ENCODE measurements around the gene MIER2. TPM values are rescaled to one million over a fixed set of nuclear protein-coding genes. Genes with fewer than 3 reads are reported as not detected.

The MIER2 gene
- polyA plus RNA-seq, 1 of the 3 experiments (the other 2 are of a cell fraction): 15.9 TPM

DNA sequence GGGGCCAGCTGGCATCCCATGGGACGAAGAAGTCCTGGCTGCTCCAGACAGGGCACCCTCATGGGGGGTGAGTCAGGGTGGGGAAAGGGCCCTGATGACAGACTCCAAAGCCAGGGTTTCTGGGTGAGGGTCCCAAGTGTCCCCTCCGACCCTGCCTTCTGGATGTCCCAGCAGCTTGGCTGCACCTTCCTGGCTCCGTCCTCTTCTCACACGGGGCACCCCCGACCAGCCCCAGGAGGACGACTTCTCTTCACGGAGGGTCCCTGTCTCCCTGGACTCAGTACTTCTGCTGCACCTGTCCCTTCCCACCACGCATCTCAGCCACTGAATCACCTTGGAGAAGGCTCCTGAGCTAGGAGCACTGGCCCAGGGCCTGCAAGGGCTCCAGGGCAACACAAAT, 19.9 kb downstream of the MIER2 start:
- 95% methylated on average over 8 of the region's 8 CpGs for WGBS (ENCODE audit: low lambda C conversion rate)
- Histone ChIP-seq H4K20me1 (ENCODE audit: insufficient read depth) (no peaks in the 10 kb centered on the region), H3K79me2 (ENCODE audit: insufficient read depth) (peaks cover 31% of the 10 kb centered on the region), H3K9me2 (no peaks in the 10 kb centered on the region), H3K4me2 (no peak overlapping the region), H3K9ac (no peak overlapping the region), H3K4me1 (ENCODE audit: control insufficient read depth in 1 of 2, insufficient read depth in 2 of 2, low read depth in 1 of 2, low read length in 1 of 2) (no peaks in the 10 kb centered on the region), H3K36me3 (replicated peaks in 1 of 2; ENCODE audit: control insufficient read depth in 1 of 2, insufficient read depth in 2 of 2, low read length in 1 of 2) (peaks cover 42 to 51% of the 10 kb centered on the region in 2 experiments), H3K27ac (ENCODE audit: low read depth in 2 of 2, low read length in 1 of 2) (no peak overlapping the region), H3K9me3 (no peaks in the 10 kb centered on the region), H2AFZ (ENCODE audit: low read depth) (no peak overlapping the region), H3K27me3 (ENCODE audit: insufficient read depth) (no peaks in the 10 kb centered on the region), H3K4me3 (ENCODE audit: low read depth in 2 of 2, low read length in 1 of 2) (no peak overlapping the region), H3F3A (replicated peaks; ENCODE audit: insufficient read depth) (no peaks in the 10 kb centered on the region)
- DNase-seq: no peak
- CTCF ChIA-PET: no interaction called here
- POLR2A ChIA-PET: no interaction called here
- TF ChIP-seq GATA2 (CRISPR knock-in tag; IDR thresholded peaks at IDR 0.05) (no peak), FOSL2 (IDR thresholded peaks at IDR 0.05; ENCODE audit: borderline replicate concordance, low read depth) (no peak), EP300 (IDR thresholded peaks at IDR 0.05; ENCODE audit: borderline replicate concordance in 1 of 2, low read depth in 1 of 2, low read length in 1 of 2) (no peak), ELF1 (IDR thresholded peaks at IDR 0.05) (no peak), RAD21 (IDR thresholded peaks at IDR 0.05; ENCODE audit: low read length) (no peak), NFIC (IDR thresholded peaks at IDR 0.05; ENCODE audit: borderline replicate concordance) (no peak), EZH2phosphoT487 (IDR thresholded peaks at IDR 0.05; ENCODE audit: borderline replicate concordance, low read depth) (no peak), TCF12 (IDR thresholded peaks at IDR 0.05) (no peak), SMC3 (IDR thresholded peaks at IDR 0.05; ENCODE audit: low read depth, low read length) (no peak), MEF2A (IDR thresholded peaks at IDR 0.05; ENCODE audit: borderline replicate concordance, low read depth) (no peak), GABPA (IDR thresholded peaks at IDR 0.05; ENCODE audit: low read depth) (no peak), POLR2AphosphoS5 (IDR thresholded peaks at IDR 0.05; ENCODE audit: low read depth, low read length) (no peak), RXRA (IDR thresholded peaks at IDR 0.05; ENCODE audit: borderline replicate concordance, low read depth) (no peak), NRF1 (IDR thresholded peaks at IDR 0.05; ENCODE audit: low read depth, low read length) (no peak), SIN3A (IDR thresholded peaks at IDR 0.05; ENCODE audit: borderline replicate concordance, low read depth, low read length) (no peak)
- TF ChIP-seq, protein P1, sequence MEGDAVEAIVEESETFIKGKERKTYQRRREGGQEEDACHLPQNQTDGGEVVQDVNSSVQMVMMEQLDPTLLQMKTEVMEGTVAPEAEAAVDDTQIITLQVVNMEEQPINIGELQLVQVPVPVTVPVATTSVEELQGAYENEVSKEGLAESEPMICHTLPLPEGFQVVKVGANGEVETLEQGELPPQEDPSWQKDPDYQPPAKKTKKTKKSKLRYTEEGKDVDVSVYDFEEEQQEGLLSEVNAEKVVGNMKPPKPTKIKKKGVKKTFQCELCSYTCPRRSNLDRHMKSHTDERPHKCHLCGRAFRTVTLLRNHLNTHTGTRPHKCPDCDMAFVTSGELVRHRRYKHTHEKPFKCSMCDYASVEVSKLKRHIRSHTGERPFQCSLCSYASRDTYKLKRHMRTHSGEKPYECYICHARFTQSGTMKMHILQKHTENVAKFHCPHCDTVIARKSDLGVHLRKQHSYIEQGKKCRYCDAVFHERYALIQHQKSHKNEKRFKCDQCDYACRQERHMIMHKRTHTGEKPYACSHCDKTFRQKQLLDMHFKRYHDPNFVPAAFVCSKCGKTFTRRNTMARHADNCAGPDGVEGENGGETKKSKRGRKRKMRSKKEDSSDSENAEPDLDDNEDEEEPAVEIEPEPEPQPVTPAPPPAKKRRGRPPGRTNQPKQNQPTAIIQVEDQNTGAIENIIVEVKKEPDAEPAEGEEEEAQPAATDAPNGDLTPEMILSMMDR (IDR thresholded peaks at IDR 0.05): no peak
- TF ChIP-seq, protein P2, sequence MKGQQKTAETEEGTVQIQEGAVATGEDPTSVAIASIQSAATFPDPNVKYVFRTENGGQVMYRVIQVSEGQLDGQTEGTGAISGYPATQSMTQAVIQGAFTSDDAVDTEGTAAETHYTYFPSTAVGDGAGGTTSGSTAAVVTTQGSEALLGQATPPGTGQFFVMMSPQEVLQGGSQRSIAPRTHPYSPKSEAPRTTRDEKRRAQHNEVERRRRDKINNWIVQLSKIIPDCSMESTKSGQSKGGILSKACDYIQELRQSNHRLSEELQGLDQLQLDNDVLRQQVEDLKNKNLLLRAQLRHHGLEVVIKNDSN (IDR thresholded peaks at IDR 0.05; ENCODE audit: borderline replicate concordance, low read depth): no peak

DNA sequence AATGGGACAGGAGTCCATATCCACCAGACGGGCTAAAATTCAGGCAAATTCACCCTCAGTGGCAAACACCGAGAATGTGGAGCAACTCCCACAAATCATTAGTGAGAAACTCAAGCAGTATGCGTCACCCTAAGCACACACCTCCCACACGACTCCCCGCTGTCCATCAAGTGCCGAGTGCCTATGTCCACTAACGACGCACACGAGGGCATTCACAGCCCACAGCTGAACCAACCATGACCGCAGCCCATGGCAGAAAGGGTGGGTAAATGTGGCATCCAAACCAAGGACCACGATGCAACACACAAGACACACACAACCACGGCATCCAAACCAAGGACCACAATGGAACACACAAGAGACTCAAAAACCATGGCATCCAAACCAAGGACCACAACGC, 22.0 kb downstream of the MIER2 start:
- TF ChIP-seq, protein P3, sequence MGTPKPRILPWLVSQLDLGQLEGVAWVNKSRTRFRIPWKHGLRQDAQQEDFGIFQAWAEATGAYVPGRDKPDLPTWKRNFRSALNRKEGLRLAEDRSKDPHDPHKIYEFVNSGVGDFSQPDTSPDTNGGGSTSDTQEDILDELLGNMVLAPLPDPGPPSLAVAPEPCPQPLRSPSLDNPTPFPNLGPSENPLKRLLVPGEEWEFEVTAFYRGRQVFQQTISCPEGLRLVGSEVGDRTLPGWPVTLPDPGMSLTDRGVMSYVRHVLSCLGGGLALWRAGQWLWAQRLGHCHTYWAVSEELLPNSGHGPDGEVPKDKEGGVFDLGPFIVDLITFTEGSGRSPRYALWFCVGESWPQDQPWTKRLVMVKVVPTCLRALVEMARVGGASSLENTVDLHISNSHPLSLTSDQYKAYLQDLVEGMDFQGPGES (IDR thresholded peaks at IDR 0.05; ENCODE audit: low read depth, low read length): no peak
- TF ChIP-seq JUND (IDR thresholded peaks at IDR 0.05): no peak
- no peak for TF ChIP-seq MEF2A (IDR thresholded peaks at IDR 0.05; ENCODE audit: borderline replicate concordance, low read depth)
- no peak for TF ChIP-seq NFIC (IDR thresholded peaks at IDR 0.05; ENCODE audit: borderline replicate concordance)
- TF ChIP-seq RXRA (IDR thresholded peaks at IDR 0.05; ENCODE audit: borderline replicate concordance, low read depth): no peak
- TF ChIP-seq, protein P4, sequence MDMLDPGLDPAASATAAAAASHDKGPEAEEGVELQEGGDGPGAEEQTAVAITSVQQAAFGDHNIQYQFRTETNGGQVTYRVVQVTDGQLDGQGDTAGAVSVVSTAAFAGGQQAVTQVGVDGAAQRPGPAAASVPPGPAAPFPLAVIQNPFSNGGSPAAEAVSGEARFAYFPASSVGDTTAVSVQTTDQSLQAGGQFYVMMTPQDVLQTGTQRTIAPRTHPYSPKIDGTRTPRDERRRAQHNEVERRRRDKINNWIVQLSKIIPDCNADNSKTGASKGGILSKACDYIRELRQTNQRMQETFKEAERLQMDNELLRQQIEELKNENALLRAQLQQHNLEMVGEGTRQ (IDR thresholded peaks at IDR 0.05; ENCODE audit: borderline replicate concordance, low read depth, low read length): no peak
- Histone ChIP-seq H3K27ac (ENCODE audit: low read depth in 2 of 2, low read length in 1 of 2) (no peak overlapping the region), H3K9ac (no peak overlapping the region), H2AFZ (ENCODE audit: low read depth) (no peak overlapping the region), H3K36me3 (replicated peaks in 1 of 2; ENCODE audit: control insufficient read depth in 1 of 2, insufficient read depth in 2 of 2, low read length in 1 of 2) (peaks cover 28 to 41% of the 10 kb centered on the region in 2 experiments), H3K79me2 (ENCODE audit: insufficient read depth) (peaks cover 34% of the 10 kb centered on the region), H3K27me3 (ENCODE audit: insufficient read depth) (no peaks in the 10 kb centered on the region), H3K9me3 (no peaks in the 10 kb centered on the region), H4K20me1 (ENCODE audit: insufficient read depth) (no peaks in the 10 kb centered on the region), H3K4me1 (ENCODE audit: control insufficient read depth in 1 of 2, insufficient read depth in 2 of 2, low read depth in 1 of 2, low read length in 1 of 2) (no peaks in the 10 kb centered on the region), H3K4me3 (ENCODE audit: low read depth in 2 of 2, low read length in 1 of 2) (no peak overlapping the region), H3K9me2 (no peaks in the 10 kb centered on the region), H3F3A (replicated peaks; ENCODE audit: insufficient read depth) (no peaks in the 10 kb centered on the region), H3K4me2 (no peak overlapping the region)
- 99% methylated on average over 10 of the region's 13 CpGs for WGBS (ENCODE audit: low lambda C conversion rate)
- POLR2A ChIA-PET: no interaction called here
- DNase-seq: no peak
- CTCF ChIA-PET: no interaction called here
